Left lung (tissue), 10 donors: ENCODE data around the gene JADE3. TPM values are rescaled to one million over a fixed set of nuclear protein-coding genes. Genes with fewer than 3 reads are reported as not detected.

Source experiments
- ATAC-seq: fragments of 200-7000 bp; cut with Tn5 transposase; one replicate; pipeline ENCODE4 v1.9.1; 2020; ENCODE audit warnings: moderate library complexity
- DNase-seq, 4 donors: peaks; one replicate each; pipeline ENCODE4 v3.0.0-alpha.2; 2013 to 2020
- H3K27ac ChIP-seq, 2 donors: fragments of 200-600 bp; sonication (generic) in 1 of 2; one replicate each; pipeline versions ENCODE4 v1.5.0 to v1.8.0; 2020 to 2021
- H3K27me3 ChIP-seq, 2 donors: fragments of 200-600 bp; sonication (generic) in 1 of 2; one replicate each; pipeline versions ENCODE4 v1.5.0 to v1.8.0; 2020 to 2021
- H3K36me3 ChIP-seq, 2 donors: fragments of 200-600 bp; sonication (generic) in 1 of 2; one replicate each; pipeline versions ENCODE4 v1.5.0 to v1.8.0; 2020 to 2021
- H3K4me1 ChIP-seq, 2 donors: fragments of 200-600 bp; one replicate each; pipeline ENCODE4 v1.8.0; 2021
- H3K4me3 ChIP-seq, 2 donors: fragments of 200-600 bp; sonication (generic) in 1 of 2; one replicate each; pipeline versions ENCODE4 v1.5.0 to v1.8.0; 2020 to 2021; ENCODE audit warnings: mild to moderate bottlenecking in 1 of 2
- H3K9me3 ChIP-seq, 2 donors: fragments of 200-600 bp; sonication (generic) in 1 of 2; one replicate each; pipeline versions ENCODE4 v1.5.0 to v1.8.0; 2020 to 2021
- intact Hi-C, 2 donors: fragments of 100-400 bp; cut with DNase I; formaldehyde crosslinking; loops; one replicate each; pipeline versions ENCODE4 v1.11.2 to v1.14.2; 2022
- polyA plus RNA-seq, 6 donors: library from polyadenylated mRNA; unstranded; fragments of 120-200 nt; gene quantifications; one replicate each; pipeline ENCODE4 v1.2.1, GENCODE V29; 2013; ENCODE audit not compliant: insufficient read length in 6 of 6
- total RNA-seq, 2 donors: library from RNA; stranded (reverse); fragmentation: NEBNext Ultra II Directional; extraction: Animal tissue kit (Norgen Biotek cat#: 25700); gene quantifications; one replicate each; pipeline ENCODE4 v1.2.1, GENCODE V29; 2021
- TF ChIP-seq, protein P1 (sequence below), 2 donors: fragments of 200-600 bp; sonication (generic) in 1 of 2; IDR thresholded peaks; one replicate each; pipeline versions ENCODE4 v1.5.0 to v1.8.0; 2021; ENCODE audit warnings: antibody characterized with exemption in 2 of 2
- donor health status: DM: no; HTN: yes; CAD: no.
- donor health status: DM: no; HTN: no; CAD: no.

The JADE3 gene
- total and polyA plus RNA-seq, 8 donors: 8.3 to 17.3 (median 15.2) TPM

DNA sequence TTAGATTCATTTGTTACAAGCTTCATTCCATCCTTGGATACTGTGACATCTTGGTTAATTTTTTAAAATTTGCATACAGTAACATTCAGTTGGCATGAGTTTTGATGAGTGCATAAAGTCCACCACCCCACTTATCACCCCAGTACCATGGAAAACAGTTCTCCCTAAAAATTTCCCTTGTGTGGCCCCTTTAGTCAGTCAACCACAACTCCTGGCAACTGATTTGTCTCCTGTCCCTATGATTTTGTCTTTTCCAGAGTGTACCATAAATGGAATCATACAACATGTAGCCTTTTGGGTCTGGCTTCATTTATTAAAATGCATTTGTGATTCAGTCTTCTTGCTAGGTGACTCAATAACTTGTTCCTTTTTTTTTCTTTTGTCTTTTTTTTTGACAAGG, 45.5 kb upstream of the JADE3 start:
- TF ChIP-seq, protein P1, sequence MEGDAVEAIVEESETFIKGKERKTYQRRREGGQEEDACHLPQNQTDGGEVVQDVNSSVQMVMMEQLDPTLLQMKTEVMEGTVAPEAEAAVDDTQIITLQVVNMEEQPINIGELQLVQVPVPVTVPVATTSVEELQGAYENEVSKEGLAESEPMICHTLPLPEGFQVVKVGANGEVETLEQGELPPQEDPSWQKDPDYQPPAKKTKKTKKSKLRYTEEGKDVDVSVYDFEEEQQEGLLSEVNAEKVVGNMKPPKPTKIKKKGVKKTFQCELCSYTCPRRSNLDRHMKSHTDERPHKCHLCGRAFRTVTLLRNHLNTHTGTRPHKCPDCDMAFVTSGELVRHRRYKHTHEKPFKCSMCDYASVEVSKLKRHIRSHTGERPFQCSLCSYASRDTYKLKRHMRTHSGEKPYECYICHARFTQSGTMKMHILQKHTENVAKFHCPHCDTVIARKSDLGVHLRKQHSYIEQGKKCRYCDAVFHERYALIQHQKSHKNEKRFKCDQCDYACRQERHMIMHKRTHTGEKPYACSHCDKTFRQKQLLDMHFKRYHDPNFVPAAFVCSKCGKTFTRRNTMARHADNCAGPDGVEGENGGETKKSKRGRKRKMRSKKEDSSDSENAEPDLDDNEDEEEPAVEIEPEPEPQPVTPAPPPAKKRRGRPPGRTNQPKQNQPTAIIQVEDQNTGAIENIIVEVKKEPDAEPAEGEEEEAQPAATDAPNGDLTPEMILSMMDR (IDR thresholded peaks at IDR 0.05): no peak
- ATAC-seq (no peak), DNase-seq (no peak)
- Histone ChIP-seq H3K27me3 (no peaks in the 10 kb centered on the region), H3K4me1 (no peaks in the 10 kb centered on the region), H3K36me3 (peaks cover 0 to 10% of the 10 kb centered on the region in 2 donors), H3K4me3 (no peak overlapping the region), H3K27ac (no peak overlapping the region), H3K9me3 (no peaks in the 10 kb centered on the region)
- intact Hi-C loops: no loop called here

DNA sequence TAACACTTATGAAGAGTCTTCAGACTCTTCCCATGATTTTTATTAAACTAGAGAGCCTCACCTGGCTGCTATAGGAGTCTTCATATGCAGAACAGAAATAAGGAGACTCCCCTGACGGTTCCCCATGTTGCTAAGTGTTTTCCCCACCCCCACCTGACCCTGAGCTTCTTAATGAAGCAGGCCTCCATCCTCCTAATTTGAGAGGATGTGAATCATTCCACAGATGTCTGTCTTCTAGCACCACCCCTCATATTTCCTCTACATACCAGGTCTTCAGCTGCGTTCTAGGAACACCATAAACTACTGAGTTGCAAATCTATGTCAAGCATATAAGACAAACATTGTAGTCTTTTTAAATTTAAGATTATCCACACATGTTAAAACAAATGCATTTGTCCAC, 38.5 kb upstream of the JADE3 start:
- Histone ChIP-seq H3K4me1 (no peaks in the 10 kb centered on the region), H3K27me3 (no peaks in the 10 kb centered on the region), H3K4me3 (no peak overlapping the region), H3K9me3 (no peaks in the 10 kb centered on the region), H3K36me3 (no peaks in the 10 kb centered on the region), H3K27ac (no peak overlapping the region)
- ATAC-seq (no peak), DNase-seq (no peak)
- TF ChIP-seq, protein P1 (IDR thresholded peaks at IDR 0.05): no peak
- intact Hi-C loops: no loop called here

DNA sequence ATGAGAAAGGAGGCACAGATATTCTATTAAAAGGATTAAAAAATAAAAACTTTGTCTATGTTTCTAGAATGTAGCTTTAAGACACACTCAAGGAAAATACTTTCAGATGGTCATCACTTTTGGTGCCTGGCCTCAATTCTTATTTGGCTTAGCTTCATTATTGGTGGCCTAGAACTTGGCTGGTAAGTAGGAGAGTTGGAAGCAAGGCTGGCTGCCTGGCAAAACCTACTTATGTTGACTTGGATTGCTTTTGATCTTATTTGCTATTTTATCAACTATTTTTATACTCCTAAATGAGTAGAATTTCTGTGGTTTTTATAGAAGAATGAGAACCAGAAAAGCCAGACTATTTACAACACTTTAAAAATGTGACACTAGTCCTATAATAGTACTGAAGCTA, 35.3 kb upstream of the JADE3 start:
- Histone ChIP-seq H3K4me3 (no peak overlapping the region), H3K9me3 (no peaks in the 10 kb centered on the region), H3K36me3 (peaks cover 0 to 12% of the 10 kb centered on the region in 2 donors), H3K27ac (no peak overlapping the region), H3K4me1 (no peaks in the 10 kb centered on the region), H3K27me3 (peaks cover 0 to 5% of the 10 kb centered on the region in 2 donors)
- intact Hi-C loops: no loop called here
- DNase-seq (no peak), ATAC-seq (no peak)
- TF ChIP-seq, protein P1 (IDR thresholded peaks at IDR 0.05): no peak

DNA sequence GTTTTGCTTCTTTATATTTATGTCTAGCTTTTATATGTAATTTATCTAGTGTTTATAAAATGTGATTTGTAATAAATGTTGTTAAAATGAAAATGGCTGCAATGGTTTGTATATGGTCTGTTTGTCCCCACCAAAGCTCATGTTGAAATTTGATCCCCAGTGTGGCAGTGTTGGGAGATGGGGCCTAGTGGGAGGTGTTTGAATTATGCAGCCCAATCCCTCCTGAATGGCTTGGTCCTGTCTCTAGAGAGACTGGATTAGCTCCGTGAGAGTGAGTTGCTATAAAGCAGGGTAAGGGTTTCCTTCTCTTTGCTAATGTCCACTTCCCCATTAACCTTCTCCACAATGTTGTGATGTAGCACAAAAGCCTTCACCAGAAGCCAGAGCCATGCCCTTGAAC, 30.0 kb upstream of the JADE3 start:
- Histone ChIP-seq H3K4me3 (no peak overlapping the region), H3K36me3 (peaks cover 0 to 12% of the 10 kb centered on the region in 2 donors), H3K4me1 (no peaks in the 10 kb centered on the region), H3K9me3 (no peaks in the 10 kb centered on the region), H3K27me3 (peaks cover 0 to 5% of the 10 kb centered on the region in 2 donors), H3K27ac (no peak overlapping the region)
- no peak for ATAC-seq
- TF ChIP-seq, protein P1 (IDR thresholded peaks at IDR 0.05): no peak
- DNase-seq: no peak
- intact Hi-C loops: no loop called here

DNA sequence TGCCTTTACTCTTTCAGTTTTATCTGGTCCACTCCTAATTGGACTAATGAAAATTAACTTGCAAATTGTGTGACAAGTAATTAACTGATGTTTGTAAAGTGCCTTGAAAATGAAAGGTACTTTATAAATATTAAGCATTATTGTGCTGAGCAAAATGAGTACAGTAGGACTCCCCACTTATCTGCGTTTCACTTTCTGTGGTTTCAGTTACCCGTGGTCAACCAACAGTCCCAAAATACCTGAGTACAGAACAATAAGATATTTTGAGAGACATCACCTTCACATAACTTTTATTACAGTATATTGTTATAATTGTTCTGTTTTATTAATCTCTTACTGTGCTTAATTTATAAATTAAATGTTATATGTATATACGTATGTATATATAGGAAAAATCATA, 27.4 kb upstream of the JADE3 start:
- ATAC-seq (no peak), DNase-seq (no peak)
- TF ChIP-seq, protein P1 (IDR thresholded peaks at IDR 0.05): no peak
- intact Hi-C loops: no loop called here
- Histone ChIP-seq H3K27me3 (peaks cover 0 to 5% of the 10 kb centered on the region in 2 donors), H3K4me1 (no peaks in the 10 kb centered on the region), H3K4me3 (no peak overlapping the region), H3K27ac (no peak overlapping the region), H3K36me3 (peaks cover 0 to 23% of the 10 kb centered on the region in 2 donors), H3K9me3 (no peaks in the 10 kb centered on the region)
